DND-41 (cell line): ENCODE results near the gene HGFAC.

Source experiments
- ATAC-seq: fragments of 200-7000 bp; cut with Tn5 transposase; 3 replicates; pipeline ENCODE4 v1.9.1; 2021; ENCODE audit warnings: low read depth; ENCODE audit not compliant: insufficient read depth
- DNase-seq: peaks from one replicate; pipeline ENCODE4 v3.0.0-alpha.2; 2020
- H2AFZ ChIP-seq: 2 replicates; pipeline ENCODE4 v1.6.0; 2012; ENCODE audit warnings: low read depth, low read length
- H3K27ac ChIP-seq: 2 replicates; pipeline ENCODE4 v1.5.1; 2012; ENCODE audit warnings: low read length, inconsistent platforms
- H3K27me3 ChIP-seq: fragments of 200-600 bp; sonication (generic); 2 replicates; pipeline ENCODE4 v1.6.0; 2012; ENCODE audit warnings: low read length, mild to moderate bottlenecking, inconsistent platforms; ENCODE audit not compliant: insufficient read depth, poor library complexity
- H3K36me3 ChIP-seq: 2 replicates; pipeline ENCODE4 v1.5.1; 2012; ENCODE audit warnings: low read length, inconsistent platforms; ENCODE audit not compliant: insufficient read depth
- H3K4me1 ChIP-seq: 2 replicates; pipeline ENCODE4 v1.5.1; 2012; ENCODE audit warnings: mild to moderate bottlenecking, low read length; ENCODE audit not compliant: insufficient read depth
- H3K4me2 ChIP-seq: 2 replicates; pipeline ENCODE4 v1.6.0; 2012; ENCODE audit warnings: mild to moderate bottlenecking, moderate library complexity, low read length, inconsistent platforms; ENCODE audit not compliant: insufficient read depth
- H3K4me3 ChIP-seq, 2 experiments: fragments of 200-600 bp in 1 of 2; shearing (Covaris generic) in 1 of 2; 2 replicates each; pipeline ENCODE4 v1.5.1; 2012 to 2016; ENCODE audit warnings: inconsistent platforms in 2 of 2, low read length in 2 of 2, mild to moderate bottlenecking in 2 of 2, low read depth in 1 of 2, moderate library complexity in 1 of 2
- H3K79me2 ChIP-seq: 2 replicates; pipeline ENCODE4 v1.6.0; 2012; ENCODE audit warnings: low read length, inconsistent platforms; ENCODE audit not compliant: insufficient read depth
- H3K9ac ChIP-seq: 2 replicates; pipeline ENCODE4 v1.6.0; 2012; ENCODE audit warnings: low read depth, mild to moderate bottlenecking, inconsistent platforms, low read length, moderate library complexity
- H3K9me3 ChIP-seq: 2 replicates; pipeline ENCODE4 v1.5.1; 2012; ENCODE audit warnings: low read length, moderate library complexity, mild to moderate bottlenecking, inconsistent platforms; ENCODE audit not compliant: insufficient read depth, severe bottlenecking
- H4K20me1 ChIP-seq: 2 replicates; pipeline ENCODE4 v1.6.0; 2012; ENCODE audit warnings: low read length; ENCODE audit not compliant: insufficient read depth
- CTCF ChIP-seq: IDR thresholded peaks from 2 replicates; pipeline ENCODE4 v1.5.1; 2012; ENCODE audit warnings: borderline replicate concordance, low read length, moderate library complexity, mild to moderate bottlenecking; ENCODE audit not compliant: poor library complexity, severe bottlenecking; ENCODE audit errors: extremely low read depth
- EZH2 ChIP-seq: IDR thresholded peaks from 3 replicates; pipeline ENCODE4 v1.6.1; 2012; ENCODE audit warnings: borderline replicate concordance, low read depth, mild to moderate bottlenecking, moderate library complexity, low read length, inconsistent platforms; ENCODE audit not compliant: severe bottlenecking

The HGFAC gene

DNA sequence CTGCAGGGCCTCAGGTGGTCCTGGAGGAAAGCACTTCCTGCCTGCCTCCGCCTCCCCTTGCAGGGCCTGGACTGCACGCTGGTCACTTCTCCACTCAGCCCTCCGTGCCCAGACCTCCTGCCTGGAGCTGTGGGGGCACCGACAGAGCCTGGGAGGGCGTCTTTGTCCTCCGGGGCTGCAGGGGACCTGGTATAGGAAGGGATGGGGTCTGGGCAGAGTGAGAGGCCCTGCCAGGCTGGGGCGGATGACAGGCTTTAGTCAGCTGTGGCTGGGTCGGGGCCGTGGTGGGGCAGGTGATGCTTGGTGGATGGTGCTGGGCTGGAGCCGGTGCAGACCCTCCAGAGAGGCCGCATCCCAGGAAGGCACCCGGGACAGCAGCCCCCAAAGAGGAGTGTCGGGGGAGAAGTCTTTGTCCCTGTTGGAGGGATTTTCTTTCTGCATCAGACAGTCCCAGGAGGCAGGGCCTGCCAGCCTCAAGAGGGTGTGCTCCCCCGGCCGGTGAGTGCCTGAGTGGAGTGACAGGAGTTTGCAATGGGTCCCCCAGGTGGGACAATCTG lies 22.7 kb downstream of the HGFAC start:
- no peak overlapping the region for H3K27ac ChIP-seq
- no peak for ATAC-seq
- no peaks in the 10 kb centered on the region for H3K79me2 ChIP-seq

GRCh38 chr4:3464911-3465697 lies 23.3 kb downstream of the HGFAC start:
- H3K27me3 ChIP-seq, result no peaks in the 10 kb centered on the region
- no peaks in the 10 kb centered on the region for H3K9me3 ChIP-seq
- H3K4me3 ChIP-seq, result no peak overlapping the region
- H3K4me1 ChIP-seq, result no peaks in the 10 kb centered on the region
- ATAC-seq, result no peak
- H3K36me3 ChIP-seq, result no peaks in the 10 kb centered on the region
- H3K27ac ChIP-seq, result no peak overlapping the region
- no peaks in the 10 kb centered on the region for H3K79me2 ChIP-seq
- H2AFZ ChIP-seq, result no peak overlapping the region
- H3K4me2 ChIP-seq, result no peak overlapping the region
- H3K9ac ChIP-seq, result no peak overlapping the region
- TF ChIP-seq EZH2 (no peak), CTCF (no peak)
- DNase-seq, result no peak
- no peaks in the 10 kb centered on the region; the same call in 1 of the 2 replicates for H4K20me1 ChIP-seq

More for the DNA sequence above, 22.7 kb downstream of the HGFAC start:
- no peak for DNase-seq
- H4K20me1 ChIP-seq, result no peaks in the 10 kb centered on the region; the same call in 1 of the 2 replicates
- H3K4me2 ChIP-seq, result no peak overlapping the region
- TF ChIP-seq EZH2 (no peak), CTCF (no peak)
- H3K27me3 ChIP-seq, result no peaks in the 10 kb centered on the region
- H3K9ac ChIP-seq, result no peak overlapping the region
- no peaks in the 10 kb centered on the region for H3K4me1 ChIP-seq
- no peaks in the 10 kb centered on the region for H3K36me3 ChIP-seq
- no peak overlapping the region for H3K4me3 ChIP-seq
- no peak overlapping the region for H2AFZ ChIP-seq
- H3K9me3 ChIP-seq, result no peaks in the 10 kb centered on the region

- no peaks in the 10 kb centered on the region for H3K36me3 ChIP-seq
- no peaks in the 10 kb centered on the region for H3K4me1 ChIP-seq
- ATAC-seq (no peak), DNase-seq (no peak)
- H2AFZ ChIP-seq, result no peak overlapping the region
- H3K9ac ChIP-seq, result no peak overlapping the region
- H4K20me1 ChIP-seq, result no peaks in the 10 kb centered on the region; the same call in 1 of the 2 replicates
- H3K79me2 ChIP-seq, result no peaks in the 10 kb centered on the region
- no peak overlapping the region for H3K27ac ChIP-seq
- no peak overlapping the region for H3K4me3 ChIP-seq
- no peak overlapping the region for H3K4me2 ChIP-seq
- TF ChIP-seq CTCF, result no peak
- TF ChIP-seq EZH2, result no peak
- H3K27me3 ChIP-seq, result no peaks in the 10 kb centered on the region
- no peaks in the 10 kb centered on the region for H3K9me3 ChIP-seq
Observed at GRCh38 chr4:3465698-3466671, 24.2 kb downstream of the HGFAC start.
